Measurements from ENCODE around the gene CCDC82. TPM values are rescaled to one million over a fixed set of nuclear protein-coding genes. Genes with fewer than 3 reads are reported as not detected.
A peak's percentile ranks its signal among the peaks of the same experiment; 100 is the strongest.

CCDC82 gene
- total and polyA plus RNA-seq, 5 donors from 2014 or later, result 22.2 to 37.3 (median 26.2) TPM

DNA sequence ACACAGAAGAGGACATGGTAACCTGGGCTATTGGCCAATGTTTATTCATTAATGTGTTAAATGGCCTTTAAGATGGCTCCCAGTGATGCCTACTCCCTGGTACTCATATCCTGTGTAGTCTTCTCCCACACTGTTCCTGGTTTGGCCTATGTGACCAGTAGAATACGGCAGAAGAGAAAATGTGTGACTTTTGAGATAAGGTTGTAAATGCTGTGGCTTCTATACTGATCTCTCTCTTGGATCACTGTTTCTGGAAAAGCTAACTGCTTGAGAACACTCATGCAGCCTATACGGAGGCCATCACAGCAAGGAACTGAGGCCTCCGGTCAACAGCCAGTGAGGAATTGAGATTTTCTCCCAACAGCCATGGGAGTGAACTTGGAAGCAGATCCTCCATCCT is 70.9 kb downstream of the CCDC82 start:
- H3K4me1 Mint-ChIP-seq, result peaks cover 43 to 97% (median 83%) of the 10 kb centered on the region in 4 donors
- H3K27ac Mint-ChIP-seq, result peak overlapping the region in 1 of 3 donors; percentile 59
- no peaks in the 10 kb centered on the region for H3K9me3 Mint-ChIP-seq

DNA sequence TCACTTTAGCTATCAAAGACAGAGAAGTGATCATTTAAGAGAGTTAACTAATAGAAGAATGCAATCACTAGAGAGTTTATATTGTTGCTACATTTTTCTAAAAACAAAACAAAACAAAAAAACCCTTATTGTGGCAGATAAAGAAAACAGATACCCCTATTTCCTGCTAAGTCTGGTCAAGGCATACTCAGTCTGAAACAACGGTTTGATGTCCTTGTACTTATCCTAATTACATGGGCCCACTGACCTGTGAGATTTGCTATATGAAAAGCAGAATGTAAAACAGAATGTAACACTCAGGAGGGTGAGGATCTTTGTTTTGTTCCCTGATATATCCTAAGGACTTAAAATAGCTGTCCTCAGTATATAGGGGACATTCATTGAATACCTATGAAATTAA is 71.3 kb downstream of the CCDC82 start:
- Histone ChIP-seq H3K4me1 (ENCODE audit: control insufficient read depth, insufficient read depth, low read length, poor library complexity, severe bottlenecking) (peaks cover 25% of the 10 kb centered on the region), H3K27ac (ENCODE audit: insufficient read depth, low read length, poor library complexity, severe bottlenecking) (no peak overlapping the region), H3K4me3 (ENCODE audit: low read depth, low read length) (peak overlapping the region; percentile 22), H3K27me3 (ENCODE audit: control insufficient read depth, insufficient read depth, low read length) (no peaks in the 10 kb centered on the region), H3K9me3 (ENCODE audit: control insufficient read depth in 2 of 2, low read length in 2 of 2) (no peaks in the 10 kb centered on the region), H3K36me3 (ENCODE audit: control insufficient read depth, insufficient read depth, low read length) (peaks cover 2% of the 10 kb centered on the region)
- Mint-ChIP-seq H3K4me1 (peaks cover 46 to 97% (median 82%) of the 10 kb centered on the region in 4 donors), H3K36me3 (peaks cover 37% of the 10 kb centered on the region), H3K27me3 (no peaks in the 10 kb centered on the region), H3K4me3 (peak overlapping the region in 1 of 4 donors; percentile 11), H3K9me3 (no peaks in the 10 kb centered on the region), H3K27ac (peak overlapping the region in 2 of 3 donors; percentile 59 to 64)
- ATAC-seq (ENCODE audit: low read depth in 2 of 2) (no peak), DNase-seq (no peak)

More for the DNA sequence above, 70.9 kb downstream of the CCDC82 start:
- DNase-seq, result no peak
- peak overlapping the region in 1 of 4 donors; percentile 17 for H3K4me3 Mint-ChIP-seq
- H3K36me3 Mint-ChIP-seq, result peaks cover 40% of the 10 kb centered on the region
- no peaks in the 10 kb centered on the region for H3K27me3 ChIP-seq (ENCODE audit: control insufficient read depth, insufficient read depth, low read length)
- H3K27me3 Mint-ChIP-seq, result no peaks in the 10 kb centered on the region
- H3K36me3 ChIP-seq (ENCODE audit: control insufficient read depth, insufficient read depth, low read length), result peaks cover 5% of the 10 kb centered on the region
- peaks cover 25% of the 10 kb centered on the region for H3K4me1 ChIP-seq (ENCODE audit: control insufficient read depth, insufficient read depth, low read length, poor library complexity, severe bottlenecking)
- H3K9me3 ChIP-seq (ENCODE audit: control insufficient read depth in 2 of 2, low read length in 2 of 2), result no peaks in the 10 kb centered on the region
- ATAC-seq (ENCODE audit: low read depth in 2 of 2), result no peak
- H3K4me3 ChIP-seq (ENCODE audit: low read depth, low read length), result no peak overlapping the region
- no peak overlapping the region for H3K27ac ChIP-seq (ENCODE audit: insufficient read depth, low read length, poor library complexity, severe bottlenecking)

DNA sequence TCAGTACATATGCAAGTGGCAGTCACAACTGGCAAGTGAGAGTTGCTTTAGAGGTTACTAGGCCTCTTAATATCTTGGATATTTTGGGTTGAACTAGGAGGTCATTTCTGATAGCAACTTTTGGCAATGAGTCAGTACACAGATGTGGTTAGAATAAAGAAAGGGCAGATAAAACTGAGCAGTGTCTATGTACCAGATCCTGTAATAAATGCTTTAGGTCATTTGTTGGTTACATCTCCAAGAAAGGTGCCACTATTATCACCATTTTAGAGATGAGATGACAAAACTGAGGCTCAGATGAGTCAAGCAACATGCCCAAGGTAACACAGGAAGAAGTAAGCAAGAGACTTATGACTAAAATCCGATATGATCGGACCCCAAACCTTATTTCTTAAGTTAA is 71.7 kb downstream of the CCDC82 start:
- Histone ChIP-seq H3K9me3 (ENCODE audit: control insufficient read depth in 2 of 2, low read length in 2 of 2) (no peaks in the 10 kb centered on the region), H3K4me3 (ENCODE audit: low read depth, low read length) (peak overlapping the region; percentile 22), H3K4me1 (ENCODE audit: control insufficient read depth, insufficient read depth, low read length, poor library complexity, severe bottlenecking) (peaks cover 25% of the 10 kb centered on the region), H3K27me3 (ENCODE audit: control insufficient read depth, insufficient read depth, low read length) (no peaks in the 10 kb centered on the region), H3K27ac (ENCODE audit: insufficient read depth, low read length, poor library complexity, severe bottlenecking) (no peak overlapping the region), H3K36me3 (ENCODE audit: control insufficient read depth, insufficient read depth, low read length) (peaks cover 2% of the 10 kb centered on the region)
- Mint-ChIP-seq H3K4me3 (peak overlapping the region in 1 of 4 donors; percentile 11), H3K36me3 (peaks cover 36% of the 10 kb centered on the region), H3K9me3 (no peaks in the 10 kb centered on the region), H3K27ac (peak overlapping the region in 2 of 3 donors; percentile 59 to 64), H3K27me3 (no peaks in the 10 kb centered on the region), H3K4me1 (peaks cover 48 to 97% (median 82%) of the 10 kb centered on the region in 4 donors)
- ATAC-seq (ENCODE audit: low read depth in 2 of 2) (no peak), DNase-seq (no peak)

DNA sequence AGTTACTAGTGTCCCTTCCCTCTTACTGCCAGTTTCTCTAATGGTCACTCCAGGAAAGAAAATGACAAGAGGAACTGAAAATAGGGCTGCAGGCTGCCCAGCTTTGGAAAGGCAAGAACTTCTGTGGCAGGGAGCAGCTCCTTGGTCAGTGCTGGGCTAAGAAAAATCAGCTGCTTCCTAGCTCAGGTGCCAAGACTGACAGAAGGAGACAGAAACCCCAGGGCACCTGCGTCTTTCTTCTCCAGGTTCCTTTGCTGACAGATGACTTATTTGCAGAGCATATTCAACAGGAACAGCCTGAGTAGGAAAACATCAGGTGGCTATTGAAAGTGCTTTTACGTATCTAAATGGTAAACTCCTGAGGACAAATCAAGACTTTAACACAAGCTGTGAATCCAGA is 72.1 kb downstream of the CCDC82 start:
- no peak for DNase-seq
- peak overlapping the region in 2 of 3 donors; percentile 59 to 64 for H3K27ac Mint-ChIP-seq
- peaks cover 48 to 97% (median 83%) of the 10 kb centered on the region in 4 donors for H3K4me1 Mint-ChIP-seq
- no peak overlapping the region for H3K4me3 ChIP-seq (ENCODE audit: low read depth, low read length)
- no peaks in the 10 kb centered on the region for H3K9me3 Mint-ChIP-seq
- no peaks in the 10 kb centered on the region for H3K9me3 ChIP-seq (ENCODE audit: control insufficient read depth in 2 of 2, low read length in 2 of 2)
- H3K4me3 Mint-ChIP-seq, result no peak overlapping the region
- no peak for ATAC-seq (ENCODE audit: low read depth in 2 of 2)
- H3K27me3 Mint-ChIP-seq, result no peaks in the 10 kb centered on the region
- H3K36me3 Mint-ChIP-seq, result peaks cover 32% of the 10 kb centered on the region
- H3K4me1 ChIP-seq (ENCODE audit: control insufficient read depth, insufficient read depth, low read length, poor library complexity, severe bottlenecking), result peaks cover 25% of the 10 kb centered on the region
- no peak overlapping the region for H3K27ac ChIP-seq (ENCODE audit: insufficient read depth, low read length, poor library complexity, severe bottlenecking)
- no peaks in the 10 kb centered on the region for H3K27me3 ChIP-seq (ENCODE audit: control insufficient read depth, insufficient read depth, low read length)
- peaks cover 2% of the 10 kb centered on the region for H3K36me3 ChIP-seq (ENCODE audit: control insufficient read depth, insufficient read depth, low read length)

DNA sequence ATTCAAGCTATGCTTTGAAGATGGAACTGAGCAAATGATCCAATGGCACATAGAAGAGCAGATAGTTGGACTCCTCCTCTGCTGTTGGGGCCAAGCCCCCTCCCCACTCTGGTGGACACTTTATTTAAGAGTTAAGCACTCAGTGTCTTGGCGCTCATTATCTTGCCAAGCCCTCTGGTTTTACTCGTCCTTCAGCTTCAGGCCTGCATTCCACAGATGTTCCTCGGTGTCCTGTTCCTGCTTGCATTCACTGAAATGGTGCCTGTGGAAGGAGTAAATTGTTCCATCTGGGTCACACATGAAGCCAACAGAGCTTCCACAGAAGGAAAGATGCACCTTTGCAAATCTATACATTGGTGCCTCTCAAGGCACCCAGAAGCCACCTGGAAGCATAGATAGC is 72.8 kb downstream of the CCDC82 start:
- Mint-ChIP-seq H3K4me3 (no peak overlapping the region), H3K27me3 (no peaks in the 10 kb centered on the region)

DNA sequence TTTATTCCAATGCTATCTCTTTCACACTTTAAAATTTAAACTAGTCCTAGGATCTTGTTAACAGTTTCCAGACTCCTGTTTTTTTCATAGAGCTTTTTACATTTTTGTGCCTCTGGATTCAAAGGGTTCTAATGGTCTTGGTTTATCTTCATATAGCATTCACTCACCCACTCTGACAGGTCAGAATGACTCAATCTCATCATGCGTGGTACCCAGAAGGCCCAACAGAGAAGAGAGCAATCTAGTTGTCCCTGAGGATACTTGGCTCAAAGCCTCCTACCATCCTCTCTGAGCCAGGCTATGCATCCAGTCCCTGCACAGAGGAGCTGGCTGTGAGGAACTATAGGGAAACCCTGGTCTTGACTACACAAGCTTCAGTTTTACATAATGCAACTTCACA is 74.2 kb downstream of the CCDC82 start:
- peaks cover 4% of the 10 kb centered on the region for H3K36me3 ChIP-seq (ENCODE audit: control insufficient read depth, insufficient read depth, low read length)
- no peak for ATAC-seq (ENCODE audit: low read depth in 2 of 2)
- peak overlapping the region in 1 of 4 donors; percentile 11 for H3K4me3 Mint-ChIP-seq
- peaks cover 25% of the 10 kb centered on the region for H3K4me1 ChIP-seq (ENCODE audit: control insufficient read depth, insufficient read depth, low read length, poor library complexity, severe bottlenecking)
- peaks cover 37 to 98% (median 82%) of the 10 kb centered on the region in 4 donors for H3K4me1 Mint-ChIP-seq
- peaks cover 0 to 2% (median 0%) of the 10 kb centered on the region in 7 donors for H3K9me3 Mint-ChIP-seq
- no peaks in the 10 kb centered on the region for H3K27me3 Mint-ChIP-seq
- no peaks in the 10 kb centered on the region for H3K9me3 ChIP-seq (ENCODE audit: control insufficient read depth in 2 of 2, low read length in 2 of 2)
- H3K4me3 ChIP-seq (ENCODE audit: low read depth, low read length), result no peak overlapping the region
- no peaks in the 10 kb centered on the region for H3K27me3 ChIP-seq (ENCODE audit: control insufficient read depth, insufficient read depth, low read length)
- H3K36me3 Mint-ChIP-seq, result peaks cover 28% of the 10 kb centered on the region
- no peak for DNase-seq
- no peak overlapping the region for H3K27ac ChIP-seq (ENCODE audit: insufficient read depth, low read length, poor library complexity, severe bottlenecking)
- peak overlapping the region; percentile 33 to 88 (median 75) for H3K27ac Mint-ChIP-seq

More for the DNA sequence above, 72.8 kb downstream of the CCDC82 start:
- Mint-ChIP-seq H3K27ac (peak overlapping the region in 2 of 3 donors; percentile 59 to 74), H3K4me1 (peaks cover 46 to 98% (median 85%) of the 10 kb centered on the region in 4 donors), H3K36me3 (peaks cover 30% of the 10 kb centered on the region), H3K9me3 (peaks cover 0 to under 1% (median 0%) of the 10 kb centered on the region in 7 donors)
- Histone ChIP-seq H3K27me3 (ENCODE audit: control insufficient read depth, insufficient read depth, low read length) (no peaks in the 10 kb centered on the region), H3K9me3 (ENCODE audit: control insufficient read depth in 2 of 2, low read length in 2 of 2) (no peaks in the 10 kb centered on the region), H3K4me3 (ENCODE audit: low read depth, low read length) (no peak overlapping the region), H3K4me1 (ENCODE audit: control insufficient read depth, insufficient read depth, low read length, poor library complexity, severe bottlenecking) (peaks cover 25% of the 10 kb centered on the region), H3K27ac (ENCODE audit: insufficient read depth, low read length, poor library complexity, severe bottlenecking) (no peak overlapping the region), H3K36me3 (ENCODE audit: control insufficient read depth, insufficient read depth, low read length) (peaks cover 2% of the 10 kb centered on the region)
- DNase-seq (no peak), ATAC-seq (ENCODE audit: low read depth in 2 of 2) (no peak)

DNA sequence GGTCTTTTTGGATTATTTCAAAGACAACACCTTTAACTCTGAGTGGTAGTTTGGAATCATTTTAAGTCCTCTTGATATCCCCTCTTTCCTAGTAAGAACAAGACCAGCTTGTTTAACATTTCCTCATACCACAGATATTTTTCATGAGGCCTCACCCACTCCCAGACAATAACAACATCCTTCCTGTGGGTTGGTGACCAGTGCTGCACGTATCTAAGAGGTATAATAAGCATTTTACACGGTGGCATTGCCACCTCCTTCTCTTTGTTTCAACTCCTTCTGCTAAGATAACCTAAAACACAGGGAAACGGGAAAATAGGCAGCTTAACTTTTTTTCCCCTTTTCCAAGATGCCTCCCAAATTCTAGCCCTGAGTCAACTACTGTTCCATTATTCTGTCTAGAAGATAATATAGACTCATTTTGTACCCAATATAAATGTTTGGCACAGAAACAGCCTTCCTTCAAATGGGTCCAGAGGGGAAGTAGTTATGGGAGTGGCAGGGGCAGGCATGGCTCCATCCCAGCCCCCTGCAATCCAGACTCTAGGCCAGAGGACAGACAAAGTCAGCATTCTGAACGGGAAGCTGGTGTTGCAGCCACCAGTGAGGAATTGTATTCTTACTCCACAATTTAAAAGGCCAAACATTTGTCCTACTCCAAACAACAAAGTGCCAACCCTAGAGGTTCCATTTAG is 75.2 kb downstream of the CCDC82 start:
- Mint-ChIP-seq H3K36me3 (peaks cover 27% of the 10 kb centered on the region), H3K4me3 (peak overlapping the region in 2 of 4 donors; percentile 26 to 44), H3K4me1 (peaks cover 37 to 95% (median 75%) of the 10 kb centered on the region in 4 donors), H3K27ac (peak overlapping the region; percentile 70 to 88 (median 76)), H3K27me3 (no peaks in the 10 kb centered on the region), H3K9me3 (peaks cover 0 to 2% (median 0%) of the 10 kb centered on the region in 7 donors)
- H3K27me3 ChIP-seq (ENCODE audit: control insufficient read depth, insufficient read depth, low read length), result no peaks in the 10 kb centered on the region
- ATAC-seq (ENCODE audit: low read depth in 2 of 2) (peak in 1 of 2 donors; percentile 44), DNase-seq (peak in 1 of 3 donors; percentile 30)
- no peak overlapping the region for H3K4me3 ChIP-seq (ENCODE audit: low read depth, low read length)
- H3K27ac ChIP-seq (ENCODE audit: insufficient read depth, low read length, poor library complexity, severe bottlenecking), result peak overlapping the region; percentile 38
- H3K36me3 ChIP-seq (ENCODE audit: control insufficient read depth, insufficient read depth, low read length), result peaks cover 7% of the 10 kb centered on the region
- peaks cover 25% of the 10 kb centered on the region for H3K4me1 ChIP-seq (ENCODE audit: control insufficient read depth, insufficient read depth, low read length, poor library complexity, severe bottlenecking)
- H3K9me3 ChIP-seq (ENCODE audit: control insufficient read depth in 2 of 2, low read length in 2 of 2), result no peaks in the 10 kb centered on the region

All from CD4-positive, CD25-positive, alpha-beta regulatory T cell (primary cell).